ENCODE results near the gene ZBTB49. TPM values are rescaled to one million over a fixed set of nuclear protein-coding genes. Genes with fewer than 3 reads are reported as not detected.
A peak's percentile ranks its signal among the peaks of the same experiment; 100 is the strongest.

Gene ZBTB49
- total and polyA plus RNA-seq, 9 donors, result 5.5 to 13.4 (median 8.3) TPM

DNA sequence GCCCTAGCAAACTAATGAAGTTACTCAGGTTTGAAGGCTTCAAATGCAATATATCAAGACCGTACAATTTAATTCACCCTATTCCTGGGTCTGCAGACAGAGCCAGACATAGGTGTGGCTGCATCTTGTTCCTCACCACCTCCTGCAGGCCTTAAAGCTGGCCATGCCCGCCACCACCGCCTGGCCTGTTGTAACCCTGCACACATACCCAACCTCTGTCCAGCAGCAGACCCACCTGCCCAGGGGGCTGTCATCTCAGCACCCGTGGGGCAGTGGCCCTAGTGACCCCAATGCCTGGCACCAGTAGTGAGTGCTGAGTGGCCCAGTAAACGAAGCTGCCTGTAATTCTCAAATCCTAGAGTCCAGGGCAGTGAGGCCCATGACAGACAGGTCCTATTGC lies 40.7 kb downstream of the ZBTB49 start:
- H3K4me3 ChIP-seq, result no peak overlapping the region
- no peaks in the 10 kb centered on the region for H3K36me3 ChIP-seq
- 82 to 86% (median 83%) methylated on average over 5 of the region's 5 CpGs for WGBS, 3 donors
- H3K4me1 ChIP-seq (ENCODE audit: insufficient read depth), result no peaks in the 10 kb centered on the region
- no peak overlapping the region for H3K27ac ChIP-seq
- H3K27me3 ChIP-seq, result no peaks in the 10 kb centered on the region
- H3K9me3 ChIP-seq, result no peaks in the 10 kb centered on the region
- intact Hi-C loops (cut with DNase I), result loop anchor here in 1 of 4 donors (10.0 kb wide), 1 partner anchor 76 kb away; no protein-coding TSS in a partner anchor
- no peak for TF ChIP-seq POLR2A (IDR thresholded peaks at IDR 0.05)
- no peak for TF ChIP-seq CTCF (IDR thresholded peaks at IDR 0.05)
- TF ChIP-seq EP300 (IDR thresholded peaks at IDR 0.05), result no peak
- no peak for DNase-seq

DNA sequence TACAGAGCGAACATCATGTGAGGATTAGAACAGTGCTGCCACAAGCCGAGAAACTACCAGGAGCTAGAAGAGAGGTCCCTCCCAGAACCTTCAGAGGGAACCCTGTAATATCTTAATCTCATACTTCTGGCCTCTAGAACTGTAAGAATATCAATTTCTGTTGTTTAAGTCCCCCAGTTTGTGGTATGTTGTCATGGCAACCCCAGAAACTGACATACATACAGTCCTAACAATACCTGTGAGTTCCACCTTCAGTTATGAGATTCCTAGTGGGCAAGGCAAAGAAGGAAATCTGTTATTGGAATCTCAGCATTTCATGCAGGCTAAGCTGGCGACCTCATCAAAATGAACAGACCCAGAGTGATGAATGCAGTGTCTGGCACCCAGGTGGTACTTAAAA lies 42.5 kb downstream of the ZBTB49 start:
- 85 to 91% (median 88%) methylated on average over 3 of the region's 3 CpGs for WGBS, 3 donors
- intact Hi-C loops (cut with DNase I), result loop anchor here in 1 of 4 donors (10.0 kb wide), 1 partner anchor 78 kb away; no protein-coding TSS in a partner anchor
- Histone ChIP-seq H3K4me1 (ENCODE audit: insufficient read depth) (no peaks in the 10 kb centered on the region), H3K36me3 (no peaks in the 10 kb centered on the region), H3K9me3 (no peaks in the 10 kb centered on the region), H3K27ac (no peak overlapping the region), H3K27me3 (no peaks in the 10 kb centered on the region), H3K4me3 (no peak overlapping the region)
- no peak for DNase-seq
- no peak for TF ChIP-seq CTCF (IDR thresholded peaks at IDR 0.05)
- TF ChIP-seq EP300 (IDR thresholded peaks at IDR 0.05), result no peak
- no peak for TF ChIP-seq POLR2A (IDR thresholded peaks at IDR 0.05)

GRCh38 chr4:4333265-4333706 lies 43.2 kb downstream of the ZBTB49 start:
- H3K4me3 ChIP-seq, result no peak overlapping the region
- 7 to 18% (median 10%) methylated on average over 11 of the region's 11 CpGs for WGBS, 3 donors
- no peaks in the 10 kb centered on the region for H3K36me3 ChIP-seq
- no peaks in the 10 kb centered on the region for H3K27me3 ChIP-seq
- H3K4me1 ChIP-seq (ENCODE audit: insufficient read depth), result no peaks in the 10 kb centered on the region
- H3K9me3 ChIP-seq, result no peaks in the 10 kb centered on the region
- no peak overlapping the region for H3K27ac ChIP-seq
- TF ChIP-seq EP300 (IDR thresholded peaks at IDR 0.05), result no peak
- no peak for TF ChIP-seq CTCF (IDR thresholded peaks at IDR 0.05)
- no peak for TF ChIP-seq POLR2A (IDR thresholded peaks at IDR 0.05)
- intact Hi-C loops (cut with DNase I), result loop anchor here in 1 of 4 donors (10.0 kb wide), 1 partner anchor 78 kb away; no protein-coding TSS in a partner anchor
- peak in 3 of 5 donors; percentile 37 to 66 (median 48) for DNase-seq

DNA sequence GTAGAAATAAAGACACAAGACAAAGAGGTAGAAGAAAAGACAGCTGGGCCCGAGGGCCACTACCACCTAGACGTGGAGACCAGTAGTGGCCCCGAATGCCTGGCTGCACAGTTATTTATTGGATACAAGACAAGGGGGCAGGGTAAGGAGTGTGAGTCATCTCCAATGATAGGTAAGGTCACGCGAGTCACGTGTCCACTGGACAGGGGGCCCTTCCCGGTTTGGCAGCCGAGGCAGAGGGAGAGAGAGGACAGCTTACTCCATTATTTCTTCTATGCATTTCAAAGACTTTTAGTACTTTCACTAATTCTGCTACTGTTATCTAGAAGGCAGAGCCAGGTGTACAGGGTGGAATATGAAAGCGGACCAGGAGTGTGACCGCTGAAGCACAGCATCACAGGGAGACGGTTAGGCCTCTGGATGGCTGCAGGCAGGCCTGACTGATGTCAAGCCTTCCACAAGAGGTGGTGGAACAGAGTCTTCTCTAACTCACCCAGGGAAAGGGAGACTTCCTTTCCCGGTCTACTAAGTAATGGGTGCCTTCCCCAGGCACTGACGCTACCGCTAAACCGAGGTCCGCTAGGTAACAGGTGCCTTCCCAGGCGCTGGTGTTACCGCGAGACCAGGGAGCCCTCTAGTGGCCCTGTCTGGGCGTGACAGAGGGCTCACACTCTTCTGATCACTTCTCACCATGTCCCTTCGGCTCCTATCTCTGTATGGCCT lies 44.9 kb downstream of the ZBTB49 start:
- 46 to 51% (median 47%) methylated on average over 21 of the region's 21 CpGs for WGBS, 3 donors
- peak; percentile 57 to 81 (median 66) for DNase-seq
- Histone ChIP-seq H3K27ac (no peak overlapping the region), H3K4me1 (ENCODE audit: insufficient read depth) (peaks cover 7% of the 10 kb centered on the region), H3K9me3 (no peaks in the 10 kb centered on the region), H3K27me3 (no peaks in the 10 kb centered on the region), H3K36me3 (no peaks in the 10 kb centered on the region), H3K4me3 (no peak overlapping the region)
- intact Hi-C loops (cut with DNase I), result loop anchor here in 2 of 4 donors (5.0 to 10.0 kb wide), 2 partner anchors 78 to 80 kb away; no protein-coding TSS in a partner anchor
- TF ChIP-seq CTCF (IDR thresholded peaks at IDR 0.05) (peak; percentile 32 to 61 (median 60)), POLR2A (IDR thresholded peaks at IDR 0.05) (no peak), EP300 (IDR thresholded peaks at IDR 0.05) (no peak)

All from ovary (tissue), 9 donors.